ENCODE results near the gene GAL3ST2. TPM values are rescaled to one million over a fixed set of nuclear protein-coding genes. Genes with fewer than 3 reads are reported as not detected.

The GAL3ST2 gene
- total RNA-seq, 1 donor from 2014 or later = not detected

GRCh38 chr2:241835611-241836010, 59.0 kb downstream of the GAL3ST2 start:
- Histone ChIP-seq H3K4me3 (ENCODE audit: insufficient read depth, low read depth, low read length) (no peak overlapping the region), H3K79me2 (ENCODE audit: insufficient read depth, low read length) (no peaks in the 10 kb centered on the region), H3K36me3 (ENCODE audit: insufficient read depth, low read length) (no peaks in the 10 kb centered on the region), H3K4me1 (ENCODE audit: insufficient read depth, low read length) (no peaks in the 10 kb centered on the region), H3K9me3 (ENCODE audit: insufficient read depth, low read depth, low read length) (no peaks in the 10 kb centered on the region), H3K27ac (ENCODE audit: low read depth, low read length) (no peak overlapping the region), H3K4me2 (ENCODE audit: low read length) (no peak overlapping the region), H3K27me3 (ENCODE audit: insufficient read depth, low read length) (peaks cover 30% of the 10 kb centered on the region), H3K9ac (ENCODE audit: low read length) (no peak overlapping the region), H4K20me1 (ENCODE audit: insufficient read depth, low read length) (no peaks in the 10 kb centered on the region), H2AFZ (ENCODE audit: low read depth, low read length) (no peak overlapping the region)
- H3K27ac Mint-ChIP-seq (ENCODE audit: unreplicated experiment) = no peak overlapping the region
- H3K4me3 Mint-ChIP-seq (ENCODE audit: unreplicated experiment) = no peak overlapping the region
- peaks cover 7% of the 10 kb centered on the region for H3K9me3 Mint-ChIP-seq (ENCODE audit: unreplicated experiment)
- H3K4me1 Mint-ChIP-seq (ENCODE audit: low read depth, unreplicated experiment) = peaks cover 5% of the 10 kb centered on the region
- FAIRE-seq = no peak
- peak; percentile 24 for DNase-seq (ENCODE audit: low read depth)
- no peaks in the 10 kb centered on the region for H3K36me3 Mint-ChIP-seq (ENCODE audit: low read depth, unreplicated experiment)
- H3K27me3 Mint-ChIP-seq (ENCODE audit: low read depth, unreplicated experiment) = peaks cover 24% of the 10 kb centered on the region
- TF ChIP-seq EZH2 (IDR thresholded peaks at IDR 0.05; ENCODE audit: insufficient read depth, low read length) = no peak

GRCh38 chr2:241836292-241836691, 59.7 kb downstream of the GAL3ST2 start:
- Histone ChIP-seq H4K20me1 (ENCODE audit: insufficient read depth, low read length) (no peaks in the 10 kb centered on the region), H3K27ac (ENCODE audit: low read depth, low read length) (no peak overlapping the region), H3K79me2 (ENCODE audit: insufficient read depth, low read length) (no peaks in the 10 kb centered on the region), H3K27me3 (ENCODE audit: insufficient read depth, low read length) (peaks cover 30% of the 10 kb centered on the region), H3K9me3 (ENCODE audit: insufficient read depth, low read depth, low read length) (no peaks in the 10 kb centered on the region), H3K36me3 (ENCODE audit: insufficient read depth, low read length) (no peaks in the 10 kb centered on the region), H3K4me2 (ENCODE audit: low read length) (no peak overlapping the region), H3K4me1 (ENCODE audit: insufficient read depth, low read length) (no peaks in the 10 kb centered on the region), H3K4me3 (ENCODE audit: insufficient read depth, low read depth, low read length) (no peak overlapping the region), H3K9ac (ENCODE audit: low read length) (no peak overlapping the region), H2AFZ (ENCODE audit: low read depth, low read length) (no peak overlapping the region)
- H3K4me3 Mint-ChIP-seq (ENCODE audit: unreplicated experiment) = no peak overlapping the region
- TF ChIP-seq CTCF (IDR thresholded peaks at IDR 0.05; ENCODE audit: insufficient read depth, low read depth, low read length) (peak; percentile 16), EZH2 (IDR thresholded peaks at IDR 0.05; ENCODE audit: insufficient read depth, low read length) (no peak)
- no peak for FAIRE-seq
- H3K9me3 Mint-ChIP-seq (ENCODE audit: unreplicated experiment) = peaks cover 1% of the 10 kb centered on the region
- DNase-seq (ENCODE audit: low read depth) = no peak
- no peaks in the 10 kb centered on the region for H3K36me3 Mint-ChIP-seq (ENCODE audit: low read depth, unreplicated experiment)
- H3K4me1 Mint-ChIP-seq (ENCODE audit: low read depth, unreplicated experiment) = peaks cover 5% of the 10 kb centered on the region
- H3K27ac Mint-ChIP-seq (ENCODE audit: unreplicated experiment) = peak overlapping the region; percentile 56
- peaks cover 22% of the 10 kb centered on the region for H3K27me3 Mint-ChIP-seq (ENCODE audit: low read depth, unreplicated experiment)

- Histone ChIP-seq H3K27ac (ENCODE audit: low read depth, low read length) (no peak overlapping the region), H4K20me1 (ENCODE audit: insufficient read depth, low read length) (no peaks in the 10 kb centered on the region), H3K4me3 (ENCODE audit: insufficient read depth, low read depth, low read length) (no peak overlapping the region), H3K27me3 (ENCODE audit: insufficient read depth, low read length) (peaks cover 30% of the 10 kb centered on the region), H3K36me3 (ENCODE audit: insufficient read depth, low read length) (no peaks in the 10 kb centered on the region), H3K79me2 (ENCODE audit: insufficient read depth, low read length) (no peaks in the 10 kb centered on the region), H2AFZ (ENCODE audit: low read depth, low read length) (no peak overlapping the region), H3K4me2 (ENCODE audit: low read length) (no peak overlapping the region), H3K9me3 (ENCODE audit: insufficient read depth, low read depth, low read length) (no peaks in the 10 kb centered on the region), H3K9ac (ENCODE audit: low read length) (no peak overlapping the region), H3K4me1 (ENCODE audit: insufficient read depth, low read length) (no peaks in the 10 kb centered on the region)
- no peaks in the 10 kb centered on the region for H3K36me3 Mint-ChIP-seq (ENCODE audit: low read depth, unreplicated experiment)
- H3K4me3 Mint-ChIP-seq (ENCODE audit: unreplicated experiment) = no peak overlapping the region
- H3K9me3 Mint-ChIP-seq (ENCODE audit: unreplicated experiment) = peaks cover 1% of the 10 kb centered on the region
- FAIRE-seq (no peak), DNase-seq (ENCODE audit: low read depth) (no peak)
- TF ChIP-seq CTCF (IDR thresholded peaks at IDR 0.05; ENCODE audit: insufficient read depth, low read depth, low read length) = no peak
- no peak for TF ChIP-seq EZH2 (IDR thresholded peaks at IDR 0.05; ENCODE audit: insufficient read depth, low read length)
- no peak overlapping the region for H3K27ac Mint-ChIP-seq (ENCODE audit: unreplicated experiment)
- peaks cover 5% of the 10 kb centered on the region for H3K4me1 Mint-ChIP-seq (ENCODE audit: low read depth, unreplicated experiment)
- peaks cover 22% of the 10 kb centered on the region for H3K27me3 Mint-ChIP-seq (ENCODE audit: low read depth, unreplicated experiment)
Measured at GRCh38 chr2:241837197-241837965, 60.8 kb downstream of the GAL3ST2 start.
